ENCODE results near the gene IL13RA1.

GRCh38 chrX:118755633-118756032 lies 28.2 kb downstream of the IL13RA1 start:
- TF ChIP-seq POLR2AphosphoS5 (IDR thresholded peaks at IDR 0.05; ENCODE audit: low read depth, low read length) (no peak), REST (IDR thresholded peaks at IDR 0.05; ENCODE audit: insufficient read depth in 1 of 2, low read depth in 2 of 2, low read length in 2 of 2) (no peak), TAF1 (IDR thresholded peaks at IDR 0.05; ENCODE audit: borderline replicate concordance, insufficient read depth, low read length) (no peak), FOXP2 (optimal IDR thresholded peaks at IDR 0.05; ENCODE audit: borderline replicate concordance, extremely low read depth, extremely low read length, insufficient read depth) (no peak), SIN3A (IDR thresholded peaks at IDR 0.05; ENCODE audit: borderline replicate concordance, insufficient read depth, low read length) (no peak)
